ENCODE measurements around the gene CNTN4.

The CNTN4 gene

GRCh38 chr3:2274526-2274925 is 175.9 kb downstream of the CNTN4 start:
- DNase-seq = no peak

GRCh38 chr3:2283818-2284217 is 185.2 kb downstream of the CNTN4 start:
- no peak for DNase-seq

- DNase-seq = no peak
Measured at GRCh38 chr3:2300938-2301337, 202.3 kb downstream of the CNTN4 start.

- DNase-seq = no peak
Measured at GRCh38 chr3:2301361-2301760, 202.7 kb downstream of the CNTN4 start.

- DNase-seq = no peak
Measured at GRCh38 chr3:2303566-2303965, 204.9 kb downstream of the CNTN4 start.

- DNase-seq = no peak
Measured at GRCh38 chr3:2311022-2311421, 212.4 kb downstream of the CNTN4 start.

- DNase-seq = no peak
Measured at GRCh38 chr3:2317521-2317920, 218.9 kb downstream of the CNTN4 start.

GRCh38 chr3:2334921-2335320 is 236.3 kb downstream of the CNTN4 start:
- no peak for DNase-seq

- DNase-seq = no peak
Measured at GRCh38 chr3:2343031-2343682, 244.5 kb downstream of the CNTN4 start.

GRCh38 chr3:2352134-2352762 is 253.6 kb downstream of the CNTN4 start:
- no peak for DNase-seq

GRCh38 chr3:2354702-2355101 is 256.0 kb downstream of the CNTN4 start:
- no peak for DNase-seq

GRCh38 chr3:2356298-2356950 is 257.8 kb downstream of the CNTN4 start:
- no peak for DNase-seq

- no peak for DNase-seq
Measured at GRCh38 chr3:2360815-2361214, 262.1 kb downstream of the CNTN4 start.

- no peak for DNase-seq
Measured at GRCh38 chr3:2362122-2362521, 263.5 kb downstream of the CNTN4 start.

GRCh38 chr3:2363854-2364253 is 265.2 kb downstream of the CNTN4 start:
- no peak for DNase-seq

GRCh38 chr3:2370317-2370716 is 271.7 kb downstream of the CNTN4 start:
- no peak for DNase-seq

GRCh38 chr3:2372306-2372705 is 273.6 kb downstream of the CNTN4 start:
- no peak for DNase-seq

GRCh38 chr3:2375376-2375775 is 276.7 kb downstream of the CNTN4 start:
- DNase-seq = no peak

- no peak for DNase-seq
Measured at GRCh38 chr3:2377281-2377680, 278.6 kb downstream of the CNTN4 start.

- no peak for DNase-seq
Measured at GRCh38 chr3:2390926-2391532, 292.4 kb downstream of the CNTN4 start.

GRCh38 chr3:2391896-2392295 is 293.2 kb downstream of the CNTN4 start:
- no peak for DNase-seq

GRCh38 chr3:2392981-2393380 is 294.3 kb downstream of the CNTN4 start:
- no peak for DNase-seq

GRCh38 chr3:2415083-2415482 is 316.4 kb downstream of the CNTN4 start:
- DNase-seq = no peak

- no peak for DNase-seq
Measured at GRCh38 chr3:2420919-2421318, 322.3 kb downstream of the CNTN4 start.
